Thyroid gland (tissue), 4 donors: Measurements from ENCODE around the gene ORC4. TPM values are rescaled to one million over a fixed set of nuclear protein-coding genes. Genes with fewer than 3 reads are reported as not detected.
"Not testable (repeated sequence)": the region's sequence is repeated elsewhere in the genome, so short reads cannot be mapped to it uniquely, and the experiment has no call there.

Source experiments
- DNase-seq, 2 donors: peaks; one replicate each; pipeline ENCODE4 v3.0.0-alpha.2; 2019
- H3K27ac ChIP-seq, 3 donors: fragments of 200-600 bp; sonication (generic); 1 replicate in 2 of 3; 2 replicates in 1 of 3; pipeline ENCODE4 v1.5.1; 2016 to 2019; ENCODE audit warnings: mild to moderate bottlenecking in 1 of 3, moderate library complexity in 1 of 3
- H3K27me3 ChIP-seq: fragments of 200-600 bp; sonication (generic); one replicate; pipeline ENCODE4 v1.5.1; 2019
- H3K36me3 ChIP-seq, 2 donors: fragments of 200-600 bp; sonication (generic); one replicate each; pipeline ENCODE4 v1.5.1; 2016 to 2019
- H3K4me1 ChIP-seq, 2 donors: fragments of 200-600 bp; sonication (generic); one replicate each; pipeline ENCODE4 v1.5.1; 2017 to 2019
- H3K4me3 ChIP-seq, 3 donors: fragments of 200-600 bp; sonication (generic); replicated peaks in 1 of 3; 1 replicate in 2 of 3; 2 replicates in 1 of 3; pipeline ENCODE4 v1.5.1; 2016; ENCODE audit warnings: mild to moderate bottlenecking in 1 of 3
- H3K9me3 ChIP-seq: fragments of 200-600 bp; sonication (generic); one replicate; pipeline ENCODE4 v1.5.1; 2017
- POLR2A ChIP-seq, 2 donors: fragments of 450-650 bp; IDR thresholded peaks; one replicate each; pipeline ENCODE4 v1.6.1; 2017; ENCODE audit warnings: antibody characterized with exemption in 2 of 2, mild to moderate bottlenecking in 2 of 2, moderate library complexity in 1 of 2
- WGBS, 2 donors: methylation state at CpG; one replicate each; pipeline ENCODE4 v1.1.5; 2017; 5-methylcytosine and 5-hydroxymethylcytosine counted together
- intact Hi-C: fragments of 100-400 bp; cut with DNase I; formaldehyde crosslinking; loops from one replicate; pipeline ENCODE4 v1.15.1; 2023
- total RNA-seq, 4 donors: library from RNA; depleted of rRNA; stranded (reverse); fragments of >200 nt; gene quantifications; one replicate each; pipeline ENCODE4 v1.2.3, GENCODE V29; 2016
- TF ChIP-seq, protein P1 (sequence below), 6 experiments: fragments of 200-600 bp in 3 of 6; fragments of 450-650 bp in 3 of 6; sonication (generic) in 3 of 6; IDR thresholded peaks; one replicate each; pipeline ENCODE4 v1.5.1; 2016 to 2019; ENCODE audit warnings: antibody characterized with exemption in 6 of 6, mild to moderate bottlenecking in 2 of 6, inconsistent platforms in 1 of 6, moderate library complexity in 1 of 6

ORC4 gene
- total RNA-seq, 4 donors from 2014 or later: 62.5 to 89.2 (median 76.5) TPM

DNA sequence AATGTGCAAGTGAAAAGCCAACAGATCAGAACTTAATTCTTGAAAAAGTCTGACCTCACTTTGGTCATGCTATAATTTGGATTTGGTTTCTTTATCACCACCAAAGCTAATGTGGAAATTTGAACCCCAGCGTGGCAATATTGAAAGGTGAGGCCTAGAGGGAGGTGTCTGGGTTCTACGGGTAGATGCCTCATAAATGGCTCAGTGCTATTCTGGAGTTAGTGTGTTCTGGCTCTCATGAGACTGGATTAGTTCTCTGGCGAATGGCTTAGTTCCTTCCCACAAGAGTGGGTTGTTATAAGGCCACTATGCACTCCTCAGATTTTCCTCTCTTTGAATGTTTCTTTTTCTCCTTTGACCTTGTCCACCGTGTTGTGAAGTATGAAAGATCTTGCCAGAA is 22.3 kb downstream of the ORC4 start:
- H3K27me3 ChIP-seq: no peaks in the 10 kb centered on the region
- TF ChIP-seq, protein P1, sequence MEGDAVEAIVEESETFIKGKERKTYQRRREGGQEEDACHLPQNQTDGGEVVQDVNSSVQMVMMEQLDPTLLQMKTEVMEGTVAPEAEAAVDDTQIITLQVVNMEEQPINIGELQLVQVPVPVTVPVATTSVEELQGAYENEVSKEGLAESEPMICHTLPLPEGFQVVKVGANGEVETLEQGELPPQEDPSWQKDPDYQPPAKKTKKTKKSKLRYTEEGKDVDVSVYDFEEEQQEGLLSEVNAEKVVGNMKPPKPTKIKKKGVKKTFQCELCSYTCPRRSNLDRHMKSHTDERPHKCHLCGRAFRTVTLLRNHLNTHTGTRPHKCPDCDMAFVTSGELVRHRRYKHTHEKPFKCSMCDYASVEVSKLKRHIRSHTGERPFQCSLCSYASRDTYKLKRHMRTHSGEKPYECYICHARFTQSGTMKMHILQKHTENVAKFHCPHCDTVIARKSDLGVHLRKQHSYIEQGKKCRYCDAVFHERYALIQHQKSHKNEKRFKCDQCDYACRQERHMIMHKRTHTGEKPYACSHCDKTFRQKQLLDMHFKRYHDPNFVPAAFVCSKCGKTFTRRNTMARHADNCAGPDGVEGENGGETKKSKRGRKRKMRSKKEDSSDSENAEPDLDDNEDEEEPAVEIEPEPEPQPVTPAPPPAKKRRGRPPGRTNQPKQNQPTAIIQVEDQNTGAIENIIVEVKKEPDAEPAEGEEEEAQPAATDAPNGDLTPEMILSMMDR (IDR thresholded peaks at IDR 0.05): no peak
- no peak for TF ChIP-seq POLR2A (IDR thresholded peaks at IDR 0.05)
- 78 to 82% methylated on average over 4 of the region's 4 CpGs for WGBS, 2 donors
- H3K9me3 ChIP-seq: no peaks in the 10 kb centered on the region
- no peak overlapping the region for H3K27ac ChIP-seq
- no peak for DNase-seq
- H3K4me3 ChIP-seq: no peak overlapping the region
- intact Hi-C loops: loop anchor here (10.0 kb wide), 1 partner anchor 527 kb away; no protein-coding TSS in a partner anchor
- H3K4me1 ChIP-seq: no peaks in the 10 kb centered on the region
- H3K36me3 ChIP-seq: no peaks in the 10 kb centered on the region

GRCh38 chr2:147996828-147997227 is 23.7 kb downstream of the ORC4 start:
- H3K36me3 ChIP-seq: no peaks in the 10 kb centered on the region
- intact Hi-C loops: loop anchor here (10.0 kb wide), 1 partner anchor 528 kb away; no protein-coding TSS in a partner anchor
- no peaks in the 10 kb centered on the region for H3K9me3 ChIP-seq
- no peaks in the 10 kb centered on the region for H3K27me3 ChIP-seq
- no peak overlapping the region for H3K27ac ChIP-seq
- H3K4me1 ChIP-seq: no peaks in the 10 kb centered on the region
- no peak for TF ChIP-seq POLR2A (IDR thresholded peaks at IDR 0.05)
- TF ChIP-seq, protein P1 (IDR thresholded peaks at IDR 0.05): no peak
- no peak for DNase-seq
- no peak overlapping the region for H3K4me3 ChIP-seq

DNA sequence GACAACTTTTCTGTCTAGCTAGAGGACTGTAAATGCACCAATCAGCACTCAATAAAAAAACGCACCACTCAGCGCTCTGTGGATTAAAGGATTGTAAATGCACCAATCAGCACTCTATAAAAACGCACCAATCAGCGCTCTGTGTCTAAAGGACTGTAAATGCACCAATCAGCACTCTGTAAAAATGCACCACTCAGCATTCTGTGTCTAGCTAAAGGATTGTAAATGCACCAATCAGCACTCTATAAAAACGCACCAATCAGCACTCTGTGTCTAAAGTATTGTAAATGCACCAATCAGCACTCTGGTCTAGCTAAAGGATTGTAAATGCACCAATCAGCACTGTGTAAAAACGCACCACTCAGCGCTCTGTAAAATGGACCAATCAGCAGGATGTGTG is 25.6 kb downstream of the ORC4 start:
- H3K27ac ChIP-seq, H3K4me1 ChIP-seq, H3K4me3 ChIP-seq, H3K9me3 ChIP-seq, DNase-seq, H3K36me3 ChIP-seq, H3K27me3 ChIP-seq: not testable (repeated sequence)
- 96 to 97% methylated on average over 7 of the region's 7 CpGs for whole genome bisulfite sequencing, 2 donors
- intact Hi-C loops: loop anchor here (10.0 kb wide), 1 partner anchor 530 kb away; no protein-coding TSS in a partner anchor

- Histone ChIP-seq H3K27ac (no peak overlapping the region), H3K36me3 (no peaks in the 10 kb centered on the region), H3K27me3 (no peaks in the 10 kb centered on the region), H3K9me3 (no peaks in the 10 kb centered on the region), H3K4me1 (peaks cover 8 to 12% of the 10 kb centered on the region in 2 donors), H3K4me3 (no peak overlapping the region)
- 58 to 68% methylated on average over 4 of the region's 4 CpGs for WGBS, 2 donors
- intact Hi-C loops: loop anchor here (10.0 kb wide), 1 partner anchor 535 kb away; no protein-coding TSS in a partner anchor
- DNase-seq: peak; percentile 13 to 18
- TF ChIP-seq POLR2A (IDR thresholded peaks at IDR 0.05): no peak
- TF ChIP-seq, protein P1 (IDR thresholded peaks at IDR 0.05): peak; percentile 13 to 96 (median 59)
Measured at GRCh38 chr2:147989809-147990403, 30.6 kb downstream of the ORC4 start.

DNA sequence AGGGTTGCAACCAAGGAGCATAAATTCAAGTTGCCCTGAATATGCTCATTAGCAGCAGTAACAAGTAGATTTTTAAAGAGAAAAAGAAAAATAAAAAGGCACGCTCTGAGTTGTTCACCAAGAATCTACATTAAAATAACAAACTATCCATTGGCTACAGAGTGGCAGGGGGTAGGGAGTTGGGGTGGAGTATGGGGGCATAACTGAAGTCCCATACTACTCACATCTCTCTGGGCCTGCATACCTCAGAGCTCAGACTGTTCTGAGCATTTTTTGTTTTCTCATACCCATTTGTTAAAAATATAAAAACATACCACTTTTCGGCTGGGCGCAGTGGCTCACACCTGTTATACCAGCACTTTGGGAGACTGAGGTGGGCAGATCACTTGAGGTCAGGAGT is 31.4 kb downstream of the ORC4 start:
- H3K27ac ChIP-seq: peak overlapping the region in 1 of 3 donors; percentile 29
- WGBS, 2 donors: 45 to 66% methylated on average over 3 of the region's 3 CpGs
- no peaks in the 10 kb centered on the region for H3K36me3 ChIP-seq
- no peaks in the 10 kb centered on the region for H3K9me3 ChIP-seq
- intact Hi-C loops: no loop called here
- H3K4me1 ChIP-seq: peaks cover 8 to 12% of the 10 kb centered on the region in 2 donors
- TF ChIP-seq, protein P1 (IDR thresholded peaks at IDR 0.05): no peak
- TF ChIP-seq POLR2A (IDR thresholded peaks at IDR 0.05): no peak
- H3K27me3 ChIP-seq: no peaks in the 10 kb centered on the region
- no peak overlapping the region for H3K4me3 ChIP-seq
- DNase-seq: no peak
